Measurements from ENCODE around the gene ABHD11.

Gene ABHD11

GRCh38 chr7:73700581-73701134, 37.9 kb downstream of the ABHD11 start:
- DNase-seq, result no peak

GRCh38 chr7:73700069-73700423, 38.6 kb downstream of the ABHD11 start:
- no peak for DNase-seq

- DNase-seq, result no peak
Observed at GRCh38 chr7:73699370-73700068, 39.1 kb downstream of the ABHD11 start.

DNA sequence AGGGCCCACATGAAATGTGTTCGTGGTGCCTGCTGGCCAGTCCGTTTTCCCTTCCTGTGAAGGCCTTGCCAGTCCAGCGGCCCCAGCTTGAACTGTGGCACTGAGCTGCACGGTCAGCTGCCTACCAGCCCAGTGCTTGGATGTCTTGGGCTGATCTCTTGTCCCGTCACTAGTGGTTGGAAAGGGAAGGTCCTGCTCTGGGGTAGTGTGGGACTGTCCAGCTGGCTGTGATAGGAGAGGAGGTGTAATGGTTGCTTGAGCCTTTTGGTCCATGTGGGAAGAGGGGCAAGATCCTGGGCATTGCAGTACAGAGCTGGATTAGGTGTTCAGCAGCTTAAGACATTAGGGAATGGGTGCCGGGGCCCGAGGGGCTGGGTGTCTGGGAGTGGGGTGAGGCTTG, 40.2 kb downstream of the ABHD11 start:
- DNase-seq, result no peak

DNA sequence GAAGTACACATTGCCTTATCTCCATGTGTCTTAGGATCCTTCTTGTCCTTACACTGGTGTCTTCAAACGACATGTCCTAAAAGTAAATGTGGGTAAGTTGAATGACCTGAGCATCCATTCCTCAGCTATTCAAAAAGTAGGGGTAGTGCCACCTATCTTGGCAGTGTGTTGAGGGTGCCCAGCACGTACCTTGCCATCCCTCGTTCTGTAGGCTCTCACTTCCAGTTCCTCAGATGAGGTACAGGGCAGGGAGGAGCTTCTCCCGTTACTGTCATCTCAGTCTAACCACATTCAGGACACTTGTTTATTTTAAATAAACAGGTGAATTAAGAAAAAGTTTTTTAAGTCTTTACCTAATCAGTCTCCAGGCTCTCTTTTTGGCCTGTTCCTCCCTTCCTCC, 42.2 kb downstream of the ABHD11 start:
- DNase-seq, result no peak

- no peak for DNase-seq
Observed at GRCh38 chr7:73690646-73691045, 48.0 kb downstream of the ABHD11 start.

GRCh38 chr7:73688288-73688687, 50.3 kb downstream of the ABHD11 start:
- no peak for DNase-seq
